GM13976 (cell line): ENCODE data around the gene PLEKHG3.

Experiments
- DNase-seq: peaks from one replicate; pipeline ENCODE4 v3.0.0; 2012; ENCODE audit warnings: low spot score
- in situ Hi-C: fragments of 300-500 bp; cut with MboI; formaldehyde crosslinking; loops from one replicate; pipeline ENCODE4 v1.12.0; 2022; ENCODE audit warnings: low sequenced_read_pairs, mixed read lengths, inconsistent platforms; ENCODE audit not compliant: unreplicated experiment
- TF ChIP-seq, protein P1 (sequence below): IDR thresholded peaks from 2 replicates; pipeline ENCODE4 v1.5.1; 2012; ENCODE audit warnings: borderline replicate concordance, mild to moderate bottlenecking; ENCODE audit not compliant: insufficient read depth; ENCODE audit errors: extremely low read depth, missing control alignments, control extremely low read depth

The PLEKHG3 gene

DNA sequence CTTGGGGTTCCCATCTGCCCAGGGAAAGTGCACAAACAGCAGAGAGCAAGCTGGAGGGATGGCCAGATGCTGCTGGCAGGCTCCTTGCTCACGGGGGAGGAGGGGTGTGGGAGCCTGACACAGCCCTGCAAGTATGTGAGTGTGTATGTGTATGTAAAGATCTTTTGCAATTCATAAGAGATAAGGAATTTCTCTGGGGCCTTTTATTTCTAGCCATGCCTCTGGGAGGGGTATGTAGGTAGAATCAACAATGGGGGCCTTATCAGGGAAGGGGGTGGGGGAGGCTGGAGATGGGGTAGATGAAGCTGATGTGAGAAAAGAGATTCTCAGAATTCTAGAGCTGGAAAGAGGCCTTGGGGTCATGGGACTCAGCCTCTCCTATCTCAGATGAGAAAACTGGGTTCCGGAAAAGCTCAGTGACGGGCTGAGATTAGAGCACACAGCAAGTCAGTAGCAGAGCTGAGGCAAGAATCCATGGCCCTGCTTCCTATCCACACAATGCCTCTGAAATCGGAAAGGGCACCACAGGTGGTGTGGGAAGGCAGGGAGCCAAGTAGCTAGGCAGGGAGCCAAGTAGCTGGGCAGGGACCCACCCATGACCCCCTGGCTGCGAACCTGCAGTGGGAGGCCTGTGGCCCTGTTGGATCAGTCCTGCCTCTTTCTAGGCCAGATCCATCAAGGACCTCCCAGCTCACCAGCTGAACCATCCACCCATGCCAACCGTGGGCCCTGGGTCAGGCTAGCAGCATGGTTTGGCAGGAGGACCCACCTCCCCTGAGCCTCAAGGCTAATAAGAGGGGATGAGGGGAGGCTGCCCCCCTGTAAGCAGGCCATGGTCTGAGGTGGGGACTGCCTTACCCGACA lies 54.7 kb downstream of the PLEKHG3 start:
- in situ Hi-C loops: no loop called here
- no peak for DNase-seq

DNA sequence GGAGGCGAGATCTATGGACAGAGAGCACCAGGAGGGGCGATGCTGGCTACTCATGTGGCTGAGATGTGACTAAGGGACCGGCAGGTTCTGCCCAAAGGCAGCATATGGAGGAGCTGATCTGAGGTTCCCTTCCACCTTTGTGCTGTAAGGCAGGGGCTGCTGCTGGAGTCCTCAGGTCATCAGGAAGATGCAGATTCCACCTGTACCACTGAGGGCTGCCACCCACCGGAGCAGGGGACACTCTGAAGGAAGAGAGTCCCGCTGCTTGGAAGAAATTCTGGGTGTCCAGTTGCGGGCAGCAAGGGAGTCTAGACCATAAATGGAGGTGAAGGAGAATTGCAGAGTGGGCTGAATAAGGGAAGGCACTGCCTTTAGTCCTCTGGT lies 55.3 kb downstream of the PLEKHG3 start:
- in situ Hi-C loops: no loop called here
- TF ChIP-seq, protein P1, sequence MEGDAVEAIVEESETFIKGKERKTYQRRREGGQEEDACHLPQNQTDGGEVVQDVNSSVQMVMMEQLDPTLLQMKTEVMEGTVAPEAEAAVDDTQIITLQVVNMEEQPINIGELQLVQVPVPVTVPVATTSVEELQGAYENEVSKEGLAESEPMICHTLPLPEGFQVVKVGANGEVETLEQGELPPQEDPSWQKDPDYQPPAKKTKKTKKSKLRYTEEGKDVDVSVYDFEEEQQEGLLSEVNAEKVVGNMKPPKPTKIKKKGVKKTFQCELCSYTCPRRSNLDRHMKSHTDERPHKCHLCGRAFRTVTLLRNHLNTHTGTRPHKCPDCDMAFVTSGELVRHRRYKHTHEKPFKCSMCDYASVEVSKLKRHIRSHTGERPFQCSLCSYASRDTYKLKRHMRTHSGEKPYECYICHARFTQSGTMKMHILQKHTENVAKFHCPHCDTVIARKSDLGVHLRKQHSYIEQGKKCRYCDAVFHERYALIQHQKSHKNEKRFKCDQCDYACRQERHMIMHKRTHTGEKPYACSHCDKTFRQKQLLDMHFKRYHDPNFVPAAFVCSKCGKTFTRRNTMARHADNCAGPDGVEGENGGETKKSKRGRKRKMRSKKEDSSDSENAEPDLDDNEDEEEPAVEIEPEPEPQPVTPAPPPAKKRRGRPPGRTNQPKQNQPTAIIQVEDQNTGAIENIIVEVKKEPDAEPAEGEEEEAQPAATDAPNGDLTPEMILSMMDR: no peak
- no peak for DNase-seq

More for the DNA sequence above, 54.7 kb downstream of the PLEKHG3 start:
- TF ChIP-seq, protein P1: no peak

DNA sequence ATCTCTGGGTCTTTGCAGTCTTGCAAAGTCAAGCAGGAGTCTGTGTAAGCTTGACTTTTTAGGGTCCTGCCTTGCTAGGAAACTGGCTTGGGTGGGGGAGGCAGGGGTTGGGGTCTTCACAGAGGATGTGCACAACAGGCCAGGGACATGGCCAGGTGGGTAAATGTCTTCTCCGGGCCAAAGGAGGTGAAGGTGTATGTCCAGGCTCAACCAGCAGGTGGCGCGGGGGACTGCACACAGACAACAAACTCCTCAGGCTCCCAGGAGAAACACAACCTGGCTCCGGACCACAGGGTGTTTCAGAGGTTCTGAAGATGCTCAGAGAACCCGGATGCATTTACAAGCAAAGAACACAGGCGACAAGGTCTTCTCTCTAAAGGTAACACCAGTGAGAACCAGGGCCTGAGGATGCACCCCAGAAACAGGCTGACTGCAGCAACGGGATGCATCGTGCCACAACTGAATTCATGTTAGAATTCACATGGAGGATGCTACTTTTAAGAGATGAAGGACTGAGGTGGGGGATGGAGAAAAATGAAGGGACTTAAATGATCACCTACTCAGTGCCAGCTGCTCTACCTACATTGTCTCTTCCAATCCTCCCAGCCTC lies 56.0 kb downstream of the PLEKHG3 start:
- TF ChIP-seq, protein P1: peak; percentile 52
- peak; percentile 83 for DNase-seq
- in situ Hi-C loops: no loop called here

DNA sequence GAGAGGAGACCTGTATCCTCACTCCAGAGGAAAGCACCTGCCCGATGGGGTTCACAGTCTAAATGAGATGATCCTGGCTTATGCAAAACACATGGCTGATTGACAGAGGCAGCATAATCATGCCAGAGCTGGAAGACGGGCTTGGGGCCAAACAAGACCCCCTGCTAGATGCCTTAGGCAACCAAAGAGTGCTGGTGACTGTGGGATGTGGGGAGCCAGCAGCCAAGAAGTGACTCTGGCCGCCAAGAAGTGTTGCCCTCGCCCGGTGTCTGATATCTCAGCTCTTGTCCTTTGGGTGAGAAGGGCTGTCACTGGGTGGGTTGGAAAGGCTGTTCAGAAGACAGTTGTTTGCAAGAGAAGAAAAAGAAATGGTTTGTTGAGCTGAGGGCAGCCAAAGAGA lies 56.7 kb downstream of the PLEKHG3 start:
- TF ChIP-seq, protein P1: no peak
- in situ Hi-C loops: no loop called here

DNA sequence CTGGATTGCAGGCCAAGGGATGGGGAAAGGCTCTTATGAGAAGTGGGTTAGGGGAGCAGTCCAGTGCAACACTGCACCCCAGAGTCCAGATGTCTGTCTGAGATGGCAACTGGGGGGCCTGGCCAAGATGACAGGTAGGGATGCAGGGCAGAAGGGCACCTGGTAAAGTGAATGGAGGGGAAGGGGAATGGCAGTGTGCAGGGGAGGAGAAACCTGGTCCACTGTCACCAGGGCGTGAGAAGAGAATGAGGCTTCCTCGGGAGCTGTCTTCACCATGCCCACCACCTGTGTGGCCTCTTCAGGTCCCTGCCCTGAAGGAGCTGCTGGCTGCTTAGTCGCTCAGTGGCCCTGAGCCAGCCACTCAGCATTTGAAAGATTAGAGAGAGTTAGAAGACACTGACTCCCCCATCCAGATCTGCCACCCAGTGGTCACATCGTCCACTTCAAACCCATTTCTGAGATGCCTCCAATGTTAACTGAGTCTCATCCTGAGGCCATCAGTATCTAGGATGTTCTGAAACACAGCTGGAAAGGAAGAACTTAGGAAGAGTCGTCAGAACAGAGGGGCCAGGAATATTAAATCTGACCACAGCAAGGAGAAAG lies 57.3 kb downstream of the PLEKHG3 start:
- DNase-seq: no peak
- in situ Hi-C loops: no loop called here
- TF ChIP-seq, protein P1: no peak

More for the DNA sequence above, 56.7 kb downstream of the PLEKHG3 start:
- DNase-seq: no peak
